ENCODE results near the gene HELZ2.

- TF ChIP-seq YY1 (IDR thresholded peaks at IDR 0.05; ENCODE audit: low read depth) (no peak), RFX5 (IDR thresholded peaks at IDR 0.05; ENCODE audit: low read length) (no peak), POLR2AphosphoS5 (IDR thresholded peaks at IDR 0.05; ENCODE audit: low read depth, low read length) (no peak)
- TF ChIP-seq, protein P1, sequence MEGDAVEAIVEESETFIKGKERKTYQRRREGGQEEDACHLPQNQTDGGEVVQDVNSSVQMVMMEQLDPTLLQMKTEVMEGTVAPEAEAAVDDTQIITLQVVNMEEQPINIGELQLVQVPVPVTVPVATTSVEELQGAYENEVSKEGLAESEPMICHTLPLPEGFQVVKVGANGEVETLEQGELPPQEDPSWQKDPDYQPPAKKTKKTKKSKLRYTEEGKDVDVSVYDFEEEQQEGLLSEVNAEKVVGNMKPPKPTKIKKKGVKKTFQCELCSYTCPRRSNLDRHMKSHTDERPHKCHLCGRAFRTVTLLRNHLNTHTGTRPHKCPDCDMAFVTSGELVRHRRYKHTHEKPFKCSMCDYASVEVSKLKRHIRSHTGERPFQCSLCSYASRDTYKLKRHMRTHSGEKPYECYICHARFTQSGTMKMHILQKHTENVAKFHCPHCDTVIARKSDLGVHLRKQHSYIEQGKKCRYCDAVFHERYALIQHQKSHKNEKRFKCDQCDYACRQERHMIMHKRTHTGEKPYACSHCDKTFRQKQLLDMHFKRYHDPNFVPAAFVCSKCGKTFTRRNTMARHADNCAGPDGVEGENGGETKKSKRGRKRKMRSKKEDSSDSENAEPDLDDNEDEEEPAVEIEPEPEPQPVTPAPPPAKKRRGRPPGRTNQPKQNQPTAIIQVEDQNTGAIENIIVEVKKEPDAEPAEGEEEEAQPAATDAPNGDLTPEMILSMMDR (IDR thresholded peaks at IDR 0.05), result no peak
Measured at GRCh38 chr20:63548542-63548941, 25.5 kb downstream of the HELZ2 start.

All from SK-N-SH (cell line).